ENCODE measurements around the gene TMEM181. TPM values are rescaled to one million over a fixed set of nuclear protein-coding genes. Genes with fewer than 3 reads are reported as not detected.

The TMEM181 gene
- total and polyA plus RNA-seq, 2 experiments from 2014 or later: 11.9 to 25.2 TPM

DNA sequence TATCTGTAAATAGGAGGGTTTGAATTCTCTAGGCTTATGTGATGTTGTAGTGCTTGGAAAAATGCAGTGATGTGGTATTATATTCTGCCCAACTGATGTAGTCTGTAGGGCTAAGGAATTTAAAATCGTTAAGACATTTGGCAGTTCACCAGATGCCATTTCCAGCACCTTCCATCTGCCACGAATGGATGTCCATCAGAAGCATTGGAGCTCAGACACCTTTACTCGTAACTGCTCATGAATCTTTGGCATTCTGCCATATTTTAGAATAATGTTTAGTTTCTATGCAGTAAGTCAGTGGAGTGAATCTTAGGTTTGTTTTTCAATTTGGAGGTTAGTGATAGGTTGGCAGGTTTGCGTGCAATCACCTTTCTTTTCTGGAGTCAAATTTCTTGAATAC lies 87.6 kb downstream of the TMEM181 start:
- Histone ChIP-seq H3F3A (replicated peaks; ENCODE audit: low read depth) (no peaks in the 10 kb centered on the region), H3K36me3 (ENCODE audit: insufficient read depth) (no peaks in the 10 kb centered on the region), H3K27ac (ENCODE audit: low read depth) (no peak overlapping the region), H3K79me2 (replicated peaks; ENCODE audit: insufficient read depth) (peaks cover 16% of the 10 kb centered on the region), H3K4me1 (ENCODE audit: insufficient read depth) (peaks cover 4% of the 10 kb centered on the region), H2AFZ (no peak overlapping the region), H3K27me3 (ENCODE audit: insufficient read depth) (peaks cover 12% of the 10 kb centered on the region), H3K4me2 (no peak overlapping the region), H3K4me3 (no peak overlapping the region), H4K20me1 (replicated peaks; ENCODE audit: insufficient read depth) (peaks cover 9% of the 10 kb centered on the region; the same call in 1 of the 2 replicates), H3K9me2 (ENCODE audit: insufficient read depth) (no peaks in the 10 kb centered on the region)
- no peak for ATAC-seq
- Mint-ChIP-seq H3K4me3 (no peak overlapping the region), H3K9me3 (no peaks in the 10 kb centered on the region), H3K27ac (no peak overlapping the region), H3K36me3 (ENCODE audit: low read depth) (no peaks in the 10 kb centered on the region), H3K4me1 (peaks cover 15% of the 10 kb centered on the region), H3K27me3 (ENCODE audit: insufficient read depth, low read depth, poor library complexity) (peaks cover 12% of the 10 kb centered on the region)
- DNase-seq (ENCODE audit: low spot score): no peak
- TF ChIP-seq JUNB (IDR thresholded peaks at IDR 0.05; ENCODE audit: unreplicated experiment) (no peak), STAT1 (IDR thresholded peaks at IDR 0.05; ENCODE audit: unreplicated experiment) (no peak), ZNF331 (CRISPR knock-in tag; IDR thresholded peaks at IDR 0.05; ENCODE audit: low read depth) (no peak), ZNF462 (CRISPR knock-in tag; IDR thresholded peaks at IDR 0.05) (no peak), NANOG (IDR thresholded peaks at IDR 0.05; ENCODE audit: borderline replicate concordance) (no peak), CREB1 (CRISPR knock-in tag; IDR thresholded peaks at IDR 0.05; ENCODE audit: low read depth) (no peak), EZH2phosphoT487 (IDR thresholded peaks at IDR 0.05; ENCODE audit: unreplicated experiment) (no peak), EZH2 (IDR thresholded peaks at IDR 0.05; ENCODE audit: low read depth, unreplicated experiment) (no peak), ZNF114 (CRISPR knock-in tag; IDR thresholded peaks at IDR 0.05) (no peak), POLR2AphosphoS5 (IDR thresholded peaks at IDR 0.05; ENCODE audit: low read depth) (no peak)
- TF ChIP-seq, protein P1, sequence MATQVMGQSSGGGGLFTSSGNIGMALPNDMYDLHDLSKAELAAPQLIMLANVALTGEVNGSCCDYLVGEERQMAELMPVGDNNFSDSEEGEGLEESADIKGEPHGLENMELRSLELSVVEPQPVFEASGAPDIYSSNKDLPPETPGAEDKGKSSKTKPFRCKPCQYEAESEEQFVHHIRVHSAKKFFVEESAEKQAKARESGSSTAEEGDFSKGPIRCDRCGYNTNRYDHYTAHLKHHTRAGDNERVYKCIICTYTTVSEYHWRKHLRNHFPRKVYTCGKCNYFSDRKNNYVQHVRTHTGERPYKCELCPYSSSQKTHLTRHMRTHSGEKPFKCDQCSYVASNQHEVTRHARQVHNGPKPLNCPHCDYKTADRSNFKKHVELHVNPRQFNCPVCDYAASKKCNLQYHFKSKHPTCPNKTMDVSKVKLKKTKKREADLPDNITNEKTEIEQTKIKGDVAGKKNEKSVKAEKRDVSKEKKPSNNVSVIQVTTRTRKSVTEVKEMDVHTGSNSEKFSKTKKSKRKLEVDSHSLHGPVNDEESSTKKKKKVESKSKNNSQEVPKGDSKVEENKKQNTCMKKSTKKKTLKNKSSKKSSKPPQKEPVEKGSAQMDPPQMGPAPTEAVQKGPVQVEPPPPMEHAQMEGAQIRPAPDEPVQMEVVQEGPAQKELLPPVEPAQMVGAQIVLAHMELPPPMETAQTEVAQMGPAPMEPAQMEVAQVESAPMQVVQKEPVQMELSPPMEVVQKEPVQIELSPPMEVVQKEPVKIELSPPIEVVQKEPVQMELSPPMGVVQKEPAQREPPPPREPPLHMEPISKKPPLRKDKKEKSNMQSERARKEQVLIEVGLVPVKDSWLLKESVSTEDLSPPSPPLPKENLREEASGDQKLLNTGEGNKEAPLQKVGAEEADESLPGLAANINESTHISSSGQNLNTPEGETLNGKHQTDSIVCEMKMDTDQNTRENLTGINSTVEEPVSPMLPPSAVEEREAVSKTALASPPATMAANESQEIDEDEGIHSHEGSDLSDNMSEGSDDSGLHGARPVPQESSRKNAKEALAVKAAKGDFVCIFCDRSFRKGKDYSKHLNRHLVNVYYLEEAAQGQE (IDR thresholded peaks at IDR 0.05; ENCODE audit: unreplicated experiment): no peak
- TF ChIP-seq, protein P2, sequence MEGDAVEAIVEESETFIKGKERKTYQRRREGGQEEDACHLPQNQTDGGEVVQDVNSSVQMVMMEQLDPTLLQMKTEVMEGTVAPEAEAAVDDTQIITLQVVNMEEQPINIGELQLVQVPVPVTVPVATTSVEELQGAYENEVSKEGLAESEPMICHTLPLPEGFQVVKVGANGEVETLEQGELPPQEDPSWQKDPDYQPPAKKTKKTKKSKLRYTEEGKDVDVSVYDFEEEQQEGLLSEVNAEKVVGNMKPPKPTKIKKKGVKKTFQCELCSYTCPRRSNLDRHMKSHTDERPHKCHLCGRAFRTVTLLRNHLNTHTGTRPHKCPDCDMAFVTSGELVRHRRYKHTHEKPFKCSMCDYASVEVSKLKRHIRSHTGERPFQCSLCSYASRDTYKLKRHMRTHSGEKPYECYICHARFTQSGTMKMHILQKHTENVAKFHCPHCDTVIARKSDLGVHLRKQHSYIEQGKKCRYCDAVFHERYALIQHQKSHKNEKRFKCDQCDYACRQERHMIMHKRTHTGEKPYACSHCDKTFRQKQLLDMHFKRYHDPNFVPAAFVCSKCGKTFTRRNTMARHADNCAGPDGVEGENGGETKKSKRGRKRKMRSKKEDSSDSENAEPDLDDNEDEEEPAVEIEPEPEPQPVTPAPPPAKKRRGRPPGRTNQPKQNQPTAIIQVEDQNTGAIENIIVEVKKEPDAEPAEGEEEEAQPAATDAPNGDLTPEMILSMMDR (conservative IDR thresholded peaks at IDR 0.05; ENCODE audit: low read depth in 2 of 2): no peak
- TF ChIP-seq, protein P3, sequence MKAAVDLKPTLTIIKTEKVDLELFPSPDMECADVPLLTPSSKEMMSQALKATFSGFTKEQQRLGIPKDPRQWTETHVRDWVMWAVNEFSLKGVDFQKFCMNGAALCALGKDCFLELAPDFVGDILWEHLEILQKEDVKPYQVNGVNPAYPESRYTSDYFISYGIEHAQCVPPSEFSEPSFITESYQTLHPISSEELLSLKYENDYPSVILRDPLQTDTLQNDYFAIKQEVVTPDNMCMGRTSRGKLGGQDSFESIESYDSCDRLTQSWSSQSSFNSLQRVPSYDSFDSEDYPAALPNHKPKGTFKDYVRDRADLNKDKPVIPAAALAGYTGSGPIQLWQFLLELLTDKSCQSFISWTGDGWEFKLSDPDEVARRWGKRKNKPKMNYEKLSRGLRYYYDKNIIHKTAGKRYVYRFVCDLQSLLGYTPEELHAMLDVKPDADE (IDR thresholded peaks at IDR 0.05): no peak

Data from GM23338 (cell line).